ENCODE measurements around the gene HPCAL1.
A peak's percentile ranks its signal among the peaks of the same experiment; 100 is the strongest.

HPCAL1 gene

GRCh38 chr2:10324095-10324832, 21.6 kb downstream of the HPCAL1 start:
- DNase-seq (ENCODE audit: low read depth), result peak; percentile 22

GRCh38 chr2:10325278-10326145, 22.8 kb downstream of the HPCAL1 start:
- no peak for DNase-seq (ENCODE audit: low read depth)

GRCh38 chr2:10326151-10326616, 23.5 kb downstream of the HPCAL1 start:
- no peak for DNase-seq (ENCODE audit: low read depth)

GRCh38 chr2:10326707-10327594, 24.2 kb downstream of the HPCAL1 start:
- no peak for DNase-seq (ENCODE audit: low read depth)

- DNase-seq (ENCODE audit: low read depth), result no peak
Measured at GRCh38 chr2:10327896-10328669, 25.4 kb downstream of the HPCAL1 start.

- no peak for DNase-seq (ENCODE audit: low read depth)
Measured at GRCh38 chr2:10328670-10329579, 26.2 kb downstream of the HPCAL1 start.

- no peak for DNase-seq (ENCODE audit: low read depth)
Measured at GRCh38 chr2:10329580-10329879, 26.8 kb downstream of the HPCAL1 start.

GRCh38 chr2:10329880-10330699, 27.4 kb downstream of the HPCAL1 start:
- peak; percentile 59 for DNase-seq (ENCODE audit: low read depth)

GRCh38 chr2:10330700-10331026, 28.0 kb downstream of the HPCAL1 start:
- no peak for DNase-seq (ENCODE audit: low read depth)

GRCh38 chr2:10331027-10331701, 28.5 kb downstream of the HPCAL1 start:
- no peak for DNase-seq (ENCODE audit: low read depth)

GRCh38 chr2:10331702-10332401, 29.1 kb downstream of the HPCAL1 start:
- DNase-seq (ENCODE audit: low read depth), result no peak

GRCh38 chr2:10332402-10333246, 29.9 kb downstream of the HPCAL1 start:
- no peak for DNase-seq (ENCODE audit: low read depth)

- no peak for DNase-seq (ENCODE audit: low read depth)
Measured at GRCh38 chr2:10333247-10333613, 30.5 kb downstream of the HPCAL1 start.

GRCh38 chr2:10333966-10334365, 31.3 kb downstream of the HPCAL1 start:
- DNase-seq (ENCODE audit: low read depth), result no peak

GRCh38 chr2:10335046-10335840, 32.5 kb downstream of the HPCAL1 start:
- DNase-seq (ENCODE audit: low read depth), result no peak

- no peak for DNase-seq (ENCODE audit: low read depth)
Measured at GRCh38 chr2:10336283-10336682, 33.6 kb downstream of the HPCAL1 start.
